WTC11 (cell line): ENCODE measurements around the gene SPOCD1.

Experiments used
- NR1H2 ChIP-seq: sonication (generic); formaldehyde crosslinking; IDR thresholded peaks from 2 replicates; pipeline ENCODE4 v1.9.0; 2021; ENCODE audit warnings: mild to moderate bottlenecking, moderate library complexity, missing genetic modification reagents
- TF ChIP-seq, protein P1 (sequence below): sonication (generic); formaldehyde crosslinking; IDR thresholded peaks from 2 replicates; pipeline ENCODE4 v1.8.1; 2023; ENCODE audit warnings: mild to moderate bottlenecking, missing genetic modification reagents
- TF ChIP-seq, protein P2 (sequence below): fragments of 200-600 bp; IDR thresholded peaks from 2 replicates; pipeline ENCODE4 v1.8.0; 2022; ENCODE audit warnings: antibody characterized with exemption

DNA sequence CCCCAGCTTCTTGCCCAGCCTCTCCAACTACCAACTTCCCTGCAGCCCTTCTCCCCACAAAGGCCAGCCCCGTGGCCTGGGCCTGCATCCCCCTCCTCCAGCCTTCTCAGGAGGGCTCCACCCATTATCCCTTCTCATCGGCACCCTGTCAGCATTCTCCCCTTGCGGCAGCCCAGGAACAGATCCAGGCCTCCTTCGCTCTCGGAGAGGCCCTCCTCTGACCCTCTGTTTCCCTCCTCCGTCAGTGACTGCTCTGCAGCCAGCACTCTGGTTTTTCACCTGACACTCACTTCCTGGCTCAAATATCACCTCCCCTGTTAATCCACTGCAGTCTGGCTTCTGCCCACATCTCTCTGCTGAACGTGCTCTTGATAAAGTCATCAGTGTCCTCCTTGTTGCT is 69.1 kb downstream of the SPOCD1 start:
- TF ChIP-seq, protein P1, sequence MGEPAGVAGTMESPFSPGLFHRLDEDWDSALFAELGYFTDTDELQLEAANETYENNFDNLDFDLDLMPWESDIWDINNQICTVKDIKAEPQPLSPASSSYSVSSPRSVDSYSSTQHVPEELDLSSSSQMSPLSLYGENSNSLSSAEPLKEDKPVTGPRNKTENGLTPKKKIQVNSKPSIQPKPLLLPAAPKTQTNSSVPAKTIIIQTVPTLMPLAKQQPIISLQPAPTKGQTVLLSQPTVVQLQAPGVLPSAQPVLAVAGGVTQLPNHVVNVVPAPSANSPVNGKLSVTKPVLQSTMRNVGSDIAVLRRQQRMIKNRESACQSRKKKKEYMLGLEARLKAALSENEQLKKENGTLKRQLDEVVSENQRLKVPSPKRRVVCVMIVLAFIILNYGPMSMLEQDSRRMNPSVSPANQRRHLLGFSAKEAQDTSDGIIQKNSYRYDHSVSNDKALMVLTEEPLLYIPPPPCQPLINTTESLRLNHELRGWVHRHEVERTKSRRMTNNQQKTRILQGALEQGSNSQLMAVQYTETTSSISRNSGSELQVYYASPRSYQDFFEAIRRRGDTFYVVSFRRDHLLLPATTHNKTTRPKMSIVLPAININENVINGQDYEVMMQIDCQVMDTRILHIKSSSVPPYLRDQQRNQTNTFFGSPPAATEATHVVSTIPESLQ, result no peak
- TF ChIP-seq NR1H2 (CRISPR knock-in tag), result no peak
- TF ChIP-seq, protein P2, sequence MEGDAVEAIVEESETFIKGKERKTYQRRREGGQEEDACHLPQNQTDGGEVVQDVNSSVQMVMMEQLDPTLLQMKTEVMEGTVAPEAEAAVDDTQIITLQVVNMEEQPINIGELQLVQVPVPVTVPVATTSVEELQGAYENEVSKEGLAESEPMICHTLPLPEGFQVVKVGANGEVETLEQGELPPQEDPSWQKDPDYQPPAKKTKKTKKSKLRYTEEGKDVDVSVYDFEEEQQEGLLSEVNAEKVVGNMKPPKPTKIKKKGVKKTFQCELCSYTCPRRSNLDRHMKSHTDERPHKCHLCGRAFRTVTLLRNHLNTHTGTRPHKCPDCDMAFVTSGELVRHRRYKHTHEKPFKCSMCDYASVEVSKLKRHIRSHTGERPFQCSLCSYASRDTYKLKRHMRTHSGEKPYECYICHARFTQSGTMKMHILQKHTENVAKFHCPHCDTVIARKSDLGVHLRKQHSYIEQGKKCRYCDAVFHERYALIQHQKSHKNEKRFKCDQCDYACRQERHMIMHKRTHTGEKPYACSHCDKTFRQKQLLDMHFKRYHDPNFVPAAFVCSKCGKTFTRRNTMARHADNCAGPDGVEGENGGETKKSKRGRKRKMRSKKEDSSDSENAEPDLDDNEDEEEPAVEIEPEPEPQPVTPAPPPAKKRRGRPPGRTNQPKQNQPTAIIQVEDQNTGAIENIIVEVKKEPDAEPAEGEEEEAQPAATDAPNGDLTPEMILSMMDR, result no peak
